Stimulated activated CD4-positive, alpha-beta T cell treated with anti-CD3 and anti-CD28 coated beads, Interleukin-4, amount 100 ng/mL, for 4 hours (primary cell): ENCODE data around the gene HSDL2.
A peak's percentile ranks its signal among the peaks of the same experiment; 100 is the strongest.
"Not testable (repeated sequence)": the region's sequence is repeated elsewhere in the genome, so short reads cannot be mapped to it uniquely, and the experiment has no call there.

Source experiments
- DNase-seq, 2 experiments: peaks; one replicate each; pipeline ENCODE4 v3.0.0-alpha.2; 2020

The HSDL2 gene

DNA sequence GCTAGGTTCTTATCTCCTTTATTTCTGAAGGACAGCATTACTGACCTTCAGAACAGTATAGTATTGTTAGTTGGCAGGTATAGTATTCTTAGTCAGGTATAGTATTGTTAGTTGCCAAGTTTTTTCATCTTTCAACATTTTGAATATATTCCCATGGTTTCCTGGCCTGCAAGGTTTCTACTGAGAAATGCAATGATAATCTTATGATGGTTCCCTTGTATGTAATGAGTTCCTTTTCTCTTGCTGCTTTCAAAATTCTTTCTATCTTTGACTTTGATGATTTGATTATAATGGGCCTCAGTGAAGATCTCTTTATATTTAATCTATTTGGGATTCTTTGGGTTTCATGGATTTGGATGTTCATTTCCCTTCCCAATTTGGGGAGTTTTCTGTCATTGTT is 12.4 kb upstream of the HSDL2 start:
- DNase-seq: no peak

DNA sequence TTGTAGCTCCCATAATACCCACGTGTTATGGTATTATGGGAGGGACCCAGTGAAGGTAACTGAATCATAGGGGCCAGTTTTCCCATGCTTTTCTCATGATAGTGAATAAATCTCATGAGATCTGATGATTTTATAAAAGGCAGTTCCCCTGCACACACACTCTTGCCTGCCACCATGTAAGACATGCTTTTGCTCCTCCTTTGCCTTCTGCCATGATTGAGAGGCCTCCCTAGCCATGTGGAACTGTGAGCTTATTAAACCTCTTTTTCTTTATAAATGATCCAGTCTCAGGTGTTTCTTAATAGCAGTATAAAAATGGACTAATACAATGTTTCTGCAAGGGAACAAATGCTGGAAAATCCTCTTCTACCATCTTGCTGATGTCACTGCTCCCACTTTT is 10.1 kb upstream of the HSDL2 start:
- no peak for DNase-seq

DNA sequence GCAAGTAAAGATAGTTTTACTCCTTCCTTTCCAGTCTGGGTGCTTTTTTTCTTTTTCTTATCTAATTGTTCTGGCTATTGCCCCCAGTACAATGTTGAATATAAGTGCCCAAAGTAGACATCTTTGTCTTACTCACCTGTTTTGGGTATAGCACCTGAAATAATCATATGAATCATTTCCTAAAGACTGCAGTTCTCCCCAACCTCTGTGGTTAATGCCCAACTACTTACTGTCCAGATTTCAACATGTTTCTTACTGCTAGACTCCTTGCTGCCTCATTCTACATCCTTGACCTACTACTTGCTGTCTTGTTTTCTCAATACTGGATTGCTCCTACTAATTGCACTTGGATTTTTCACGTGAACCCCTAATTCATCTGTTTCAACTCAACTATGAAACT is 8.8 kb upstream of the HSDL2 start:
- DNase-seq: no peak

DNA sequence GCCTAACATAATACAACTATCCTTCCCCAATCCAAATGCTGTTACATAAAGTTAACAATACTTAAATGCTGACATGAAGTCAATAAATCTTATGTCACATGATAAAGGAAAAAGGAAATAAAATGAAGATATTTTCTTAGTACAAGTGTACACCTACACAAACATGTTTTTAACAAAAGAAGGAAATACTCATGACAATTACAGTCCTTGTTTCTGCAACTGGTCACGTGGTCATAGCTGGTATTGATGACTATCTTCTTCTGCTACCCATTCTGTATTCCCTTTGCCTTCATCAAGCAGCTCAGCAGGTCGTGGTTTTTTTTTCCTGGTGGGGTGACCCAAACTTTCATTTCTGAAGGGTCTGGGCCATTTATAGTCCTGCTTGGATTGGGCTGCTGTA is 6.2 kb upstream of the HSDL2 start:
- not testable (repeated sequence) for DNase-seq

DNA sequence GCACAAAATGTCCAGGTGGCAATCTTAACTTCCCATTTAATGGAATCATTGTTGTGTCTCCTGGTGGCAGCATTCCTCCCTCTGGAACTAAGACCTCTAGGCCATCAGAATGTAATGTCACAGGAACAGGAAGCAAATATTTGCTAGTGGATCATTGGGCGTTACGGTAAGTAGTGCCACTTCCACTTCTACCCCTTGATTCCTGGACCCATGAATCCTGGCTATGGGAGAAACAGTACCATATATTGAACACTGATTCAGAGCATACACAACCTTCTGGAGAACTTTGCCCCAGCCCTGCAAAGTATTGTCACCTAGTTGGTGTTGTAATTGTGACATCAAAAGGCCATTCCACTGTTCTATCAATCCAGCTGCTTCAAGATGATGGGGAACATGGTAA is 5.7 kb upstream of the HSDL2 start:
- DNase-seq: not testable (repeated sequence)

DNA sequence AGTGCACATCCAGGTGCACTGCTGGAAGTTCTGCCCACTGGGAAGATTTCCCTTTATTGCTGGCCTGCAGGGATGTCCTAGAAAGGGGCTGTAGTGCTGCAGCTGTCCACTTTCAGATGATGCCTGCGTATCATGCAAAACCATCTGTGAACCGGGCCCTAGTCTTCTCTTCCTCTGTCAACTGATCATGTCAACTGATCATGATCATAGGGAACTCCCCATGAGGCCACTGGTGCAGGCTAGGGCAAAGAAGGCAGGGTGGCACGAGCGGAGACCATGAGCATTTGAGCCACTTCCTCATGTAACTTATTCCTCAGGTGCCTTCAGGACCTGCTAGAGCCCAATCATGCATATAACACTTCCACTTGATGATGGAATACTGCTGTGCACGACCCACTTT is 4.5 kb upstream of the HSDL2 start:
- no peak for DNase-seq

DNA sequence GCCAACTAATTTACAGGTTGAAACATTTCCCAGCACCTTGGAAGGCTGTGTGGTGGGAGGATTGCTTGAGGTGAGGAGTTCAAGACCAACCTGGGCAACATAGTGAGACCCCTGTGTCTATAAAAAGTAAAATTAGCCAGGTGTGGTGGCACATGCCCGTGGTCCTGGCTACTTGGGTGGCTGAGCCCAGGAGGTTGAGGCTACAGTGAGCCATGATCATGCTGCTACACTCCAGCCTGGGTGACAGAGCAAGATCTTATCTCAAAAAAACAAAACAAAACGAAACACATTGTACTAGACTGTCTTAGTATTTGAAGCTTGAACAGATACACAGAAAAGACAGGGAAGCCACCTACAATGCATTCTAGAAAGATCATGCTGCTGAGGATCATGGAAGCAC is 2.8 kb upstream of the HSDL2 start:
- no peak for DNase-seq

DNA sequence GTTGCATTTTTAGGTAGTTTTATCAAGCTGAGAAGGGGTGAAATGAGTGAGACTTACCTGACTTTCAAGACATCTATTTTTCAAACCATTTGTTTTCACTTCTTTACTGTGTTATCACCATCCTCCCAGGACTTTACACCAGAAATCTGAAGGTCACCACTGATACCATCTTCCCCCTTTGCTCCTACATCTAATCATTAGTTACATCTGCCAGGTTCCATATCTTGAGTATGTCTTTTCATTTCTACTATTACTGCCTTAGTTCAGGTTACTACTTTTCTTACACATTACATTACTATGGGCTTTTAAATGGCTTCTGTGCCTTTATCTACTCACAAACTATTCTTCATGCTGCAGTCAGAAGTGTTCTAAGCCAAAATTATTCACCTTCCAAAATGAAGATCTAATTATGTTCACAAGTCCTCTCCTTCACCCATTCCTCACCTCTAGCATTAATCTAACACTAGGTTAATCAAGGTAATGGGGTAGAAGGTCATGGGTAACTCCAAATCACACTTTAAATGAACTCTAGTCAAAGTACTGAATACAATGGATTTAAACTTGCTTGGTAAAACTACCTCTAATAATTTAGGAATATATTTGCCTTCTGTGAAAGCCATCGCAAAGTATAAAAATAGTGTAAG is 2.1 kb upstream of the HSDL2 start:
- DNase-seq: no peak

DNA sequence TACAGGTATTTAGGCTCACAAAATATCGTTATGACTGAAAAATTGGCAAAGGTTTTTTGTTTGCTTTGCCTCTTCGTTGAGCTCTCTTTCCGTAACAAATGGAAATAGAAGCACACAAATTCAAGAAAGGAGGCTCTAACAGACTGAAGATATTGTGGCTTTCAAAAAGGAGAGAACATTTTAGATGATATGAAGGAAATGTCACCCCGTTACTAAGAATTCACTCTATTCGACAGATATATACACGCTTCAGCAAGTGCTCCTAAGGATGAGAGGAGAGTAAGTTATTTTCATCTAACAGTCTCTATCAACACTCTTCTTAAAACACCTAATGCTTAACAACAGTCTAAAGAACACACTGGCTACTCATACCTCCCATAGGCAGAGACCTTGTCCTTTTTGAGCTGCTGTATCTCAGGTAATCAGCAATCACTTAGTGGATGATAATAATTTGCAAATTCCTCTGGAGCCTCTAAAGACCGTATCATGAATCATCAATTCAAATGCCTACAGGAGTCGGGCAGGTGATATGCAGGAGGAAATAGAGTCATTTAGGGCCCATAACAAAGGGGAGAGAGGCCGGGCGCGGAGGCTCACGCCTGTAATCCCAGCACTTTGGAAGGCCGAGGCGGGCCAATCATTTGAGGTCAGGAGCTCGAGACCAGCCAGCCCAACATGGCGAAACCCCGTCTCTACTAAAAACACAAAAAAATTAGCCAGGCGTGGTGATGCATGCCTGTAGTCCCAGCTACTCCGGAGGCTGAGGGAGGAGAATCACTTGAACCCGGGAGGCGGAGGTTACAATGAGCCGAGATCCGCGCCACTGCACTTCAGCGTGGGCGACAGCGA is 1.4 kb upstream of the HSDL2 start:
- DNase-seq: peak; percentile 13 to 24

DNA sequence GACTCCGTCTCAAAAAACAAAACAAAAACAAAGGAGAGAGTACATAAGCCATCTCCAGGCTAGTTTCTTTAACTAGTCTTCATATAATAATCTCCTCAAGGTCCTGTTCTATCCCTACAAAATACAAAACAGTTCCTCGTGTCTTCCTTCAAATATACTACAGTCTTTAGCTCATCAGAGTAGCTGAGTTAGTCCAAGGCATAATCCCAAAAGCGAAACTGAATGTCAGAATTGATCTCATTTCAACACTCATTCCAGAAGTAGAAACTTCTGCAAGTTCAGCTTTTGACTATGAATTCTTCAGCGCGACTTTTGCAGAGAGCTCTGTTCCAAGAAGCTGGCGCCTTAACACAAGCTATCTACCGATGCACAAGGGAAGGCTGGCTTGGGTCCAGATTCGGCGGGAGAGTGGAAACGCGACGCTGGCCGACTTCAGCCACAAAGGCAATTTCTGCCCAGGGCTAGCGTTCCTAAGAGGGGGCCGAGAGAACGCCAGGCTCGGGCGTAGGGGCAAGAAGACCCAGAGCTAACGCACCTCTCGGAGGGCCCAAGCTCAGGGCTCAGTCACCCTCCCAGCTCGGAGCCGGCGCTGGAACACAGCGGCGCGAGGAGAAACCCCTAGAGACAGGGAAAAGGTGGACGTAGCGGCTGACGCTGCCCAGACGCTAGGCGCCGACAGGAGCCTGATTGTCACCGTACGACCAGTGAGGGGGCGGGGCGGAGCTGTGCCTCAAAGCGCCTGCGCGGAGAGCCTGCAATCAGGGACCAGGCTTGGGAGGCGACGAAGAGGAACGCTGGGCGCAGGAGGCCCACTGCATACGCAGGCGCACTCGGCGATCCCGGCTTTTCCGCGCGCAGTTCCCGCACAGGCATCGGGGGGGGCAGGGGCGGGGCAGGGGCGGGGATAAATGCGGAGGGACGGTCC is 469 bp upstream of the HSDL2 start:
- DNase-seq: peak; percentile 94 to 97

DNA sequence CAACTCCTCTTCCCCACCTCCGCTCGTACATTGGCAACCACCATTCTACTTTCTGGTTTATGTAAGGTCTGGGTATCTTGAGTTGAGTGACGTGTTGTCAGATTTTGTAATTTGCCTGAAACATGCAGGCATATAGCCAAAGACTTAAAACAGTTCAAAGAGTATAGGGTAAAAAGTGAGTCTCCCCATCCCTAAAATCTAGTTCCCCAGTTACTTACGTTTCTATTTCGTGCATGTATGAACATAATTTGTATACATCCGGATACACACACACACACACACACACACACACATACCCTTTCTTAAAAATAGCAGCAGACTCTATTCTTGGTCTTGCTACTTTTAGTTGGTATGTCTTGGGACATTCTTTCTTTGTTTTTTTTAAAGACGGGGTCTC is 915 bp downstream of the HSDL2 start:
- no peak for DNase-seq

DNA sequence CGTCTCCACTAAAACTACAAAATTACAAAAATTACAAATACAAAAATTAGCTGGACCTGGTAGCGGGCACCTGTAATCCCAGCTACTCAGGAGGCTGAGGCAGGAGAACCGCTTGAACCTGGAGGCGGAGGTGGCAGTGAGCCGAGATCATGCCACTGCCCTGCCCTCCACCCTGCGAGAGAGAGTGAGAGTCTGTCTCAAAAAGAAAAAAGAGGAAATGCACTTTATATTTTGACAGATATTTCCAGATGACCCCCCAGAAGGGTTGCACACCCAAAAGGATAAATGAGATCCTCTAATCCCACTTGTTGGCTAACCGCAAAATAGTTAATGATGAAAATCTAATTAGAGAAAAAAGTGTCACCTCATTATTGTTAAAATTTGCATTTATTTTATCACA is 2.2 kb downstream of the HSDL2 start:
- DNase-seq: no peak

DNA sequence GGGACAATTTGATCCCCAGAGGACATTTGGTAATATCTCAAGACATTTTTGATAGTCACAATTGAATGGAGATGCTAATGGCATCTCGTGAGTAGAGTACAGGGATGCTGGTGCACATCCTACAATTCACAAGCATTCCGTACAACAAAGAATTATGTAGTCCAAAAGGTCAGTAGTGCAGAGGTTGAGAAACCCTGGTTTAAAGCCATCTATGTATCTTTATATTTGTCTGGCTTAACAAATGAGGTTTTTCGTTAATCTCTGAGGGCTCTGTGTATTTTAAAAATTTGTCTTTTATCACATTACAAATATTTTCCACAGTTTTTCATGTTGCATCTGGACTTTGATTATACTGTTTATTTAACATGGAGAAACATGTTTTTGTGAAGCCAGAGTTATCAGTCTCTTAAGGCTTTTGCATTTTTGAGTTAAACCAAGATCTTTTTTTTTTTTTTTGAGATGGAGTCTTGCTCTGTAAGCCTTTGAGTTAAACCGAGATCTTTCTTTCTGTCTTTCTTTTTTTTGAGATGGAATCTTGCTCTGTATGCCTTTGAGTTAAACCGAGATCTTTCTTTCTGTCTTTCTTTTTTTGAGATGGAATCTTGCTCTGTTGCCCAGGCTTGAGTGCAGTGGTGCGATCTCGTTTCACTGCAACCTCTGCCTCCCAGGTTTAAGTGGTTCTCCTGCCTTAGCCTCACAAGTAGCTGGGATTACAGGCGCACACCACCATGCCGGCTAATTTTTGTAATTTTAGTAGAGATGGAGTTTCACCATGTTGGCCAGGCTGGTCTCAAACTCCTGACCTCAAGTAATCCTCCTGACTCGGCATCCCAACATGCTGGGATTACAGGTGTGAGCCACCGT is 2.8 kb downstream of the HSDL2 start:
- no peak for DNase-seq

DNA sequence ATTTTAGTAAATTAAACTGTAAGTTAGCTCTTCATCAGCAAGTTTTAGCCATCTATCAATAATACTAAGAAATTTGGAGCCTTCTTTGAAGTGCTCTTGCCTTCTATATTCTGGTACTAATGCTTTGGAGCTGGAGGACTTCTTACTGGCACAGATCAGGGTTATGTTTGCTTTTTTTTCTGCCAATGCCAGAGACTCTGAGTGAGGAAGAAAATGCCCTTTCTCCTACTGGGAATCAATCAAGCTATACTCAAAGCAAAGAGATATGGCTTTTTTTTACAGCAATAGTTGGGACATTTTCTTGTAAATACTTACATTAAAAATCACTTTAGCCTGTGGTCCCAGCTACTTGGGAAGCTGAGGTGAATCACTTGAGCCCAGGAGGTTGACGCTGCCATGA is 4.3 kb downstream of the HSDL2 start:
- DNase-seq: no peak

DNA sequence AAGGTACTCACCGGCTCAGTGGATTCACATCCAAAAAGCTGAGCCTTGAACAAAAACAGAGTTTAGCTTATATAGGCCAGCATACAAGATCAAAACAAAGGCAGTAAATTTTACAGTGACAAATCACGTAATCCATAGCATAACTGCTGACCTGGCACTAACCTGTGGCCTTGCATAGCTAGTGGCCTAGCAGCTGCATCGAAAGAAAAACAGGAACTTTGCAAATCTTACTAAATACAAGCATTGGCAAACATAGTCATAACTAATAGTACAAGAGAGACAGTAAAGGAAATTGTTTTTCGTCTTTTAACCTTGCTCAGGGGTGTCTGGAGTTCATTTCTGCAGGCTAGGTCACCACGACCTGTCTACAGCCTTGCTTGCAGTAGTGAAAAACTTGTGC is 4.8 kb downstream of the HSDL2 start:
- DNase-seq: no peak

DNA sequence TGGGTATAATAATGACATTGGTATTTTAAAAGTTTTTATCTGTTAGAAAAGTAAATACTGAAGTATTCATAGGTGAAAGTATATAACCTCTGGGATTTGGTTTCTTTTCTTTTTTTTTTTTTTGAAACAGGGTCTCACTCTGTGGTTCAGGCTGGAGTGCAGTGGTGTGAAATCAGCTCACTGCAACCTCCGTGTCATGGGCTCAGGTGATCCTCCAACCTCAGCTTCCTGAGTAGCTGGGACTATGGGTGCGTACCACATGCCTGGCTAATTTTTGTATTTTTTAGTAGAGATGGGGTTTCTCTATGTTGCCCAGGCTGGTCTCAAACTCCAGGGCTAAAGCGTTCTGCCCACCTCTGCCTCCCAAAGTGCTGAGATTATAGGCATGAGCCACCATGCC is 7.2 kb downstream of the HSDL2 start:
- no peak for DNase-seq

DNA sequence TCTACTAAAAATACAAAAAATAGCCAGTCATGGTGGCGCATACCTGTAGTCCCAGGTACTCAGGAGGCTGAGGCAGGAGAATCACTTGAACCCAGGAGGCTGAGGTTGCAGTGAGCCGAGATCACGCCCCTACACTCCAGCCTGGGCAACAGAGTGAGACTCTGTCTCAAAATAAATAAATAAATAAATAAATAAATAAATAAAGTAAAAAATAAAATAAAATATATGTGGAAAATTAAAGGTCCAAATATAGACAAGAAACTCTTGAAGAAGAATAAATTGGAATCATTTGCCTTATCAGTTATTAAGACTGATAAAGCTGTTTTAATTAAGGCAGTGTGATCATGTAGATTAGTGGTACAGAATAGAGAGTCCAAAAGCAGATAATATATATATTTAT is 10.0 kb downstream of the HSDL2 start:
- not testable (repeated sequence) for DNase-seq

DNA sequence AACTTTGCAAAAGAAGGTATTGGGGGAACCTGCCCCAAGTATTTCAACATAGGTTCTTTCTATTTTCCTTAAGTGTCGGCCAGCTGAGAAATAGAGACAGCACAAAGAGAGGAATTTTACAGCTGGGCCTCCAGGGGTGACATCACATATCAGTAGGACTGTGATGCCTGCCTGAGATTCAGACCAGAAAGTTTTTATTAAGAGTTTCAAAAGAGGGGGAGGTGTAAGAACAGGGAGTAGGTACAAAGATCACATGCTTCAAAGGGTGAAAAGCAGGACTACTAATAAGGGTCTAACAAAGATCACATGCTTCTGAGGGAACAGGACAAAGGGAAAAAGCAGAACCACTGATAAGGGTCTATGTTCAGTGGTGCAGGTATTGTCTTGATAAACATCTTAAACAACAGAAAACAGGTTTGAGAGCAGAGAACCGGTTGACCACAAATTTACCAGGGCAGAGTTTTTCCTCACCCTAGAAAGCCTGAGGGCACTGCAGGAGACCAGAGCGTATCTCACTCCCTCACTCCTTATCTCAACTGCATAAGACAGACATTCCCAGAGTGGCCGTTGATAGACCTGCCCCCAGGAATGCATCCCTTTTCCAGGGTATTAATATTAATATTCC is 12.1 kb downstream of the HSDL2 start:
- DNase-seq: not testable (repeated sequence)

DNA sequence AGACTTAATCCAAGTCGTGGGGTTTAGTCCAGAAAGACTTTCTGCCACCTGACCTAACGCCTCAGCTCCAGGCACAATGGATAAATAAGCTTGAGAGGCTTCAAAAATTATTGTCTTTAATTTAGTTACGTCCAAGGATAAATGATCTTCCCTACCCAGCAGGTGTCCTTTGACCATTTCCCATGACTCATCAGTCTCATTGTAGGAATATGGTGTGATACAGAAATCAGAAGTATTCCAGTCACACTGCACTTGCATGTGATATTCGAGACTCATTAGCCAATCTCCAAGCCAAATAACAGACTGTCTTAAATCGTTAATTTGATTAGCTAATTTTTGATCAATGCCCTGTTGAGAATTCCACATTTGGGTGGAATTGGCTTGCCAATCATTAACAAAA is 13.2 kb downstream of the HSDL2 start:
- DNase-seq: not testable (repeated sequence)

DNA sequence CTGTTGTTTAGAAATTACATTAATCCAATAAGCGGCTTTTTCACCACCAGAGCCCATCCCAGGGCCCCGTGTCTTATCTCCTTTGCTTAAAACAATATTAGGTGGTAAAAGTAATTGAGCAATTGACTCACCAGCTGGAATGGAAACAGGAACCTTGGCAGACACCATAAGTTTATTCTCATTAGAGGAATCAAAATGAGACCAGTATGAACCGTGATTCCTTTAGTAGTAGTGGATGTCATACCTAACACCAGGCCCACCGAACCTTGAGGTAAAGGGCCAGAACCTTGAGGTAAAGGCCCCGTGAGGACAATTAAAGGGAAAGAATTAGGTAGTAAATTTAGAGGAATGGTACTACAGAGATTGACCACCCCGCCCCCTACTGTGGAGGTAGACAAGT is 16.5 kb downstream of the HSDL2 start:
- DNase-seq: no peak

DNA sequence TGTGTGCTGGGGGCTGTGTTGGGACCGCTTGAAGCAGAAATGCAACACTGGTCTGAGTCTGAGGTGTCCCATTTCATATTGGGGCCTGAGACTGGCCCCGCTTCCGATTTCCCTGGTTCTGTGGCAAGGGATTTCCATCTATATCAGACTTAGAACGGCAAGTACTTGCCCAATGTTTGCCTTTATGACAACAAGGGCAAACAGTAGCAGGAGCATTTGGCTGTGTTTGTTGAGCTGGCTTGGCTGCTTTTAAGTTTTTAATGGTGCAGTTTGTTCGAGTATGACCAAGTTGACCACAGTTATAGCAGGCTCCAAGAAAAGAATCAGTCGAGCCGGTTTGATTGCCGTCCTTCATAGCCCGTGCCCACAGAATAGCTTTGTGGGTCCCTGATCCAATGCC is 17.0 kb downstream of the HSDL2 start:
- no peak for DNase-seq

DNA sequence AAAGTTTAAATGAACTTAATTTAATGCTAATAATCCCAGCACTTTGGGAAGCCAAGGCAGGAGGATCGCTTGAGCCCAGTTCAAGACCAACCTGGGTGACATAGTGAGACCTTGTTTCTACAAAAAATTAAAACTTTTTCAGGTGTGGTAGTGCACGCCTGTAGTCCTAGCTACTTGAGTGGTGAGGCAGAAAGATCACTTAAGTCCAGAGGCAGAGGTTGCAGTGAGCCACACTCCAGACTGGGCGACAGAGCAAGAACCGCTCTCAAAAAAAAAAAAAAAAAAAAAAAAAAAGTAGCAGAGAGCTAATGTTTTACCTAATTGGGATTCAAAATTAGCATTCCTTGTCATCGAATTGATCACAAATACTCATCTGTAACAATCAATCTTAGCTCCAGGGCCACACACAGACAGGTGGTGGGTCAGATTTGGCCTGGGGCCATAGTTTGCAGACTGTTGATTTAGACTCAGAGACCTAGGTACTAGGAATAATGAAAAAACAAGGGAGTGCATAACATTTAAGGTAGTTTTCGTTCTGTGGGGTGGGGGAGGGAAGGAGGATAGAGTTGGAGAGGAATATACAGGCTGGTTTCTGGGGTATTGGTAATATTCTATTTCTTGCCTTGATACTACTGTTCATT is 21.4 kb downstream of the HSDL2 start:
- DNase-seq: no peak
